ENCODE data around the gene NAT9. TPM values are rescaled to one million over a fixed set of nuclear protein-coding genes. Genes with fewer than 3 reads are reported as not detected.

Gene NAT9
- polyA plus RNA-seq, 2 of the 4 experiments (the other 2 are of a cell fraction): 43.4 to 71.4 TPM

- TF ChIP-seq REST (IDR thresholded peaks at IDR 0.05) (no peak), BHLHE40 (IDR thresholded peaks at IDR 0.05; ENCODE audit: low read depth, low read length) (no peak), CEBPB (IDR thresholded peaks at IDR 0.05) (no peak), MAZ (IDR thresholded peaks at IDR 0.05; ENCODE audit: borderline replicate concordance, low read depth, low read length) (no peak), POLR2A (IDR thresholded peaks at IDR 0.05; ENCODE audit: low read length) (no peak), E2F6 (IDR thresholded peaks at IDR 0.05; ENCODE audit: borderline replicate concordance, low read depth) (no peak), HOXB5 (CRISPR knock-in tag; IDR thresholded peaks at IDR 0.05) (no peak), ELK1 (IDR thresholded peaks at IDR 0.05; ENCODE audit: low read depth, low read length) (no peak), FOXS1 (CRISPR knock-in tag; IDR thresholded peaks at IDR 0.05) (no peak)
Observed at GRCh38 chr17:74796211-74796610, 20.1 kb upstream of the NAT9 start (continued).

DNA sequence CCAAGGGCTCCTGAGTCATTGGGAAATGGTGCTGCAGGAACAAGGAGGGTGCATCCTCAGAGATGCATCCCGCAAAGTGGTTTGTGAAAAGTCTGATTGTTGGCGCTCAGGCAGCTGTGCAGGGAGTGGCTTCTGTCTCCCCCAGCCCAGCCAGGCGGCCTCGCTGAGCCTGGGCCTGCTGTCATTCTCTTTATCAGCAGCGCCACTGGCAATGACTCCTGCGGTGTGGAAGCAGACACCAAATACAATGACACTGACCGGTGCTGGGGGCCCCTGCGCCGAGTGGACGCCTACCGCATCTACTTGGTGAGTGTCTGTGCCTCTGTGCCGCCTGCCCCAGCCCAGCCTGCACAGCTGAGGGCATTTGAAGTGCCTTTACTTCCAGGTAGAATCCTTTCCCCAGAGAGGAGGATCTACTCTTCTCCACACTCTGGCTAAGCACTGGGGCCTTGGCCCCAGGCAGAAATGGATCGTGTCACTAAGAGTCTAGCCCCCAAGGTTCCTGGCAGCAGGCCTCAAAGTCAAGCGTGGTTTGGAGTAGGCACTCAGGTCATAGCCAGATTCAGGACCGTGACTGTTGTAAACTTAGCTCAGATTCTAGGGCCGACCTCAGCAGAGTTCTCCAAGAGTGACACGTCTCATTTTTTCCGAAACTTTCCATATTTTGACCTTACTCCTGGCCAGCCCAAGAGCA lies 19.3 kb upstream of the NAT9 start:
- ChIA-PET POLR2A (no interaction called here), CTCF (interaction anchor here (1.6 to 53.6 kb wide), 7 partner anchors 9 to 163 kb away, joined by 6 to 1302 read pairs (median 11); partner anchors contain the start of genes FDXR, GRIN2C and NAT9)
- 93% methylated on average over 18 of the region's 18 CpGs for WGBS (ENCODE audit: missing lambda C conversion rate)
- Histone ChIP-seq H3K4me3 (no peak overlapping the region), H3K4me1 (no peaks in the 10 kb centered on the region), H3K9me3 (no peaks in the 10 kb centered on the region), H3K27ac (no peak overlapping the region), H3K4me2 (no peak overlapping the region)
- FAIRE-seq: no peak
- TF ChIP-seq RNF2 (IDR thresholded peaks at IDR 0.05; ENCODE audit: borderline replicate concordance, low read depth) (no peak), JUN (IDR thresholded peaks at IDR 0.05) (no peak), EHMT2 (IDR thresholded peaks at IDR 0.05; ENCODE audit: low read depth) (no peak), RAD21 (conservative IDR thresholded peaks at IDR 0.05 in 1 of 2, IDR thresholded peaks at IDR 0.05 in 1 of 2) (no peak), FOXS1 (CRISPR knock-in tag; IDR thresholded peaks at IDR 0.05) (no peak), NPAS2 (CRISPR knock-in tag; IDR thresholded peaks at IDR 0.05; ENCODE audit: borderline replicate concordance) (no peak), BHLHE40 (IDR thresholded peaks at IDR 0.05; ENCODE audit: low read depth, low read length) (no peak), CHD2 (IDR thresholded peaks at IDR 0.05; ENCODE audit: low read length, partially characterized antibody) (no peak), CBX2 (IDR thresholded peaks at IDR 0.05; ENCODE audit: borderline replicate concordance, low read depth) (no peak), RARB (CRISPR knock-in tag; IDR thresholded peaks at IDR 0.05) (no peak), RCOR1 (IDR thresholded peaks at IDR 0.05; ENCODE audit: low read depth, low read length) (no peak), ZNF302 (CRISPR knock-in tag; IDR thresholded peaks at IDR 0.05) (no peak), ZC3H11A (IDR thresholded peaks at IDR 0.05) (no peak), MAZ (IDR thresholded peaks at IDR 0.05; ENCODE audit: borderline replicate concordance, low read depth, low read length) (no peak), SMC3 (IDR thresholded peaks at IDR 0.05) (no peak)
- TF ChIP-seq, protein P1, sequence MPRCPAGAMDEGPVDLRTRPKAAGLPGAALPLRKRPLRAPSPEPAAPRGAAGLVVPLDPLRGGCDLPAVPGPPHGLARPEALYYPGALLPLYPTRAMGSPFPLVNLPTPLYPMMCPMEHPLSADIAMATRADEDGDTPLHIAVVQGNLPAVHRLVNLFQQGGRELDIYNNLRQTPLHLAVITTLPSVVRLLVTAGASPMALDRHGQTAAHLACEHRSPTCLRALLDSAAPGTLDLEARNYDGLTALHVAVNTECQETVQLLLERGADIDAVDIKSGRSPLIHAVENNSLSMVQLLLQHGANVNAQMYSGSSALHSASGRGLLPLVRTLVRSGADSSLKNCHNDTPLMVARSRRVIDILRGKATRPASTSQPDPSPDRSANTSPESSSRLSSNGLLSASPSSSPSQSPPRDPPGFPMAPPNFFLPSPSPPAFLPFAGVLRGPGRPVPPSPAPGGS (IDR thresholded peaks at IDR 0.05): no peak
- TF ChIP-seq, protein P2, sequence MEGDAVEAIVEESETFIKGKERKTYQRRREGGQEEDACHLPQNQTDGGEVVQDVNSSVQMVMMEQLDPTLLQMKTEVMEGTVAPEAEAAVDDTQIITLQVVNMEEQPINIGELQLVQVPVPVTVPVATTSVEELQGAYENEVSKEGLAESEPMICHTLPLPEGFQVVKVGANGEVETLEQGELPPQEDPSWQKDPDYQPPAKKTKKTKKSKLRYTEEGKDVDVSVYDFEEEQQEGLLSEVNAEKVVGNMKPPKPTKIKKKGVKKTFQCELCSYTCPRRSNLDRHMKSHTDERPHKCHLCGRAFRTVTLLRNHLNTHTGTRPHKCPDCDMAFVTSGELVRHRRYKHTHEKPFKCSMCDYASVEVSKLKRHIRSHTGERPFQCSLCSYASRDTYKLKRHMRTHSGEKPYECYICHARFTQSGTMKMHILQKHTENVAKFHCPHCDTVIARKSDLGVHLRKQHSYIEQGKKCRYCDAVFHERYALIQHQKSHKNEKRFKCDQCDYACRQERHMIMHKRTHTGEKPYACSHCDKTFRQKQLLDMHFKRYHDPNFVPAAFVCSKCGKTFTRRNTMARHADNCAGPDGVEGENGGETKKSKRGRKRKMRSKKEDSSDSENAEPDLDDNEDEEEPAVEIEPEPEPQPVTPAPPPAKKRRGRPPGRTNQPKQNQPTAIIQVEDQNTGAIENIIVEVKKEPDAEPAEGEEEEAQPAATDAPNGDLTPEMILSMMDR (IDR thresholded peaks at IDR 0.05): no peak
- no peak for ATAC-seq
- no peak for DNase-seq (ENCODE audit: low read depth in 1 of 2, low spot score in 1 of 2)

All from A549 (cell line).